Stimulated activated CD8-positive, alpha-beta memory T cell treated with anti-CD3 and anti-CD28 coated beads, Interleukin-12 subunit alpha, Interleukin-12 subunit beta, amount 100 ng/mL, for 4 hours (primary cell): ENCODE results near the gene NKX2-3.

ENCODE experiments used
- DNase-seq: peaks from one replicate; pipeline ENCODE4 v3.0.0-alpha.2; 2020; ENCODE audit warnings: low read depth

Gene NKX2-3

DNA sequence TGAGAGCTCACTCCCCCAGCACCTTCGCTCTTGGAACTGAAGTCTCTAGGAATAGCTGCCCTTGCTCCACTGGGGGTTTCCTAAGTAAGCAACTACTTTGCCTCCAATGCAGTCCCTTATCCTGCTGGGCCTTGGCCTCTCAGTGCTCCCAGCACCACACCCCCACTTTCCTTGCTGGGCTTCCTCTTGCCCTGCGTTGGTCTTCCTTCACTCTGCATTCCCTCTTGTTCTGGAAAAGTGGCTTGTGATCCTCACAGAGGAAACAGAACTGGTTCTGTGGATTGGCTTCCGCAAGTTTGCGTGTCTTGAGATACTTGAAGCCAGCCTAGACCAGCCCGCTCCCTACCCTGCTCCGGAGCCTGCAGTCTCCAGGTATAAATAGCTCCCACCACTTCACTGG lies 6.4 kb downstream of the NKX2-3 start:
- no peak for DNase-seq

DNA sequence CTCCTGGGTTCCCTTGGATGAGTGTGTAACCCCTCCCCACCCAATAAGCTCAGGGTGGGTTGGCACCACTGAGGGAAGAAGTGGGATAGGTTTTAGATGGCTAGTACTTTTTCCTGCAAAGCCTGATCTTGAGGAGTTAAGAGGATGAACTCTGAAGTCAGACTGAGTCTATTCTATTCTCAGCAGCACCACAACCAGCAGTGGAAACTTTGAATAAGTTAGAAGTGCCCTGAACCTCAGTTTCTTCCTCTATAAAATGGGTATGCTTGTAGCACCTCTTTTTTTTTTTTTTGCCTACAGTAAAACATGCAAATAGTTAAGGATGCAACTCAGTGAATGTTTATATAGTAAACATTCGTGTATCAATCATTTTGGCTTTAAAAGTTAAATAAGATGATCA lies 7.1 kb downstream of the NKX2-3 start:
- DNase-seq, result no peak

DNA sequence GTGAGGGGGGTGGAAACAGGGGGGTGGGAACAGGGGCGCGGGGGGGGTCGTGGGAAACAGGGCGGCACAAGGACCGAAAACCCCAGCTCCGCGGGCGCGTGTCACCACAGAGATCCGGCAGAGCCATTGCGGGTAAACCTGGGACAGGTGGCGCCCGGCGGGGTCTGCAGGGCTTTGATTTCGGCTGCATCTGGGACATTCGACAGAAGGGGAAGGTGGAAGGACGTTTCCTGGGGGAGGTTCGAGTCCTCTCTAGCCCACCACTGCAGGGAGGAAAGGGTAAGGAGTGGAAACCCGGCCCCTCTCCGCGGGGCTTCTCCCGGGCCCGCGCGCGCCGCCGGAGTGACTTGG lies 7.5 kb downstream of the NKX2-3 start:
- no peak for DNase-seq

DNA sequence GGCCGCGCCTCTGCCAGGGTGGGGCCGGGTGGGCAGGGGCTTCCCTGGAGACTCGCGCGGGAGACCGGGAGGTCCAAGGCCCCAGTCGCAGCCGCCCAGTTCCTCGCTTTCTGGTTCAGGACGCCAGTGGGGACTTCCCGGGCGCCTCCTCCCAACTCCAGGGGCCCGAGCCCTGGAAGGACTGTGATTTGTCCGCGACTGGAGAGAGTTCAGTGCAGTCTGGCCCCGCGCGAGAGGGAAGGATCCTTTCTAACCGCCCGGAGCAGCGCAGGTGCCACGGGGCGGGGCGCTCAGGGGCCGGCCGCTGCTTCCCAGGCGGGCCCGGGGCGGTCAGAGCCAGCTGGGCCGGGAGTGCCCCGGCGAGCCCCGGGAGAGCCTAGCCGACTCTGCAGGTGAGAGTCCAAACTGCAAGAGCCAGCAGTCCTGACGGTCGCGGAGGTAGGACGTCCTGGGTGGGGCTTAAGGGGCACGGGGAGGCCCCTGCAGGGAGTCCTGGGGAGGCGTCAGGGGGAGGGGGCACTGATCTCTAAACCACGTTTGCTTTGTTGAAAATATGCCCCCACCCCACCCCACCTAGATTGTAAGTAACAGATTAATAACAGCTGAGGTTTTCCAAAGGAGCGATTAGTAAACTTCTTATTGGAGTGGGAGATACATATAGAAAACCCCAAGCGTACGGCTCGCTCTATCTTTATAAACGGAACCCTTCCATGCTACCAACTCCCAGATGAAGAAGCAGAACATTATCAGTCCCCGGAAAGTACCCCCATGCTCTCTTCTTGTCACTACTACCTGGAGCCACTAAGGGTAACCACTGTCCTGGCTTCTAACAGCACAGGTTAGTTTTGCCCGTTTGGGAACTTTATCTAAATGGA lies 8.2 kb downstream of the NKX2-3 start:
- no peak for DNase-seq

DNA sequence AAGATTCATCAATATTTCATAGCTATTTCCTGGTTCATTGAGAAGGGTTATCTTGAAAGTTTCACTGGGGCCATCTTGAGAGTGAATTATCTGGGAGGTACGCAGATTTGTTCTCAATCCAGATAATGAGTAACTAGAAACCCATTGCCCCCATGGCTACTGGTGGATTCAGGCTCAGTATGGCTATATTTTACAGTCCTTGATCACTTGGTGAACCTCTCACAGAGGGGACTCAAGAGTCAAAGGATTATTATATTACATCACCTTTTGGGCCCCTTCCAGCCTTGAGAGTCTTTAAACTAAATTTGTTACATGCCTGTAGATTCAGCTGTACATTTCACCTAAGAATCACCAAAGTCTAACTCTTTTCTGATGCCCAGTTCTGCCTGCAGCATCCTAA lies 11.6 kb downstream of the NKX2-3 start:
- no peak for DNase-seq

DNA sequence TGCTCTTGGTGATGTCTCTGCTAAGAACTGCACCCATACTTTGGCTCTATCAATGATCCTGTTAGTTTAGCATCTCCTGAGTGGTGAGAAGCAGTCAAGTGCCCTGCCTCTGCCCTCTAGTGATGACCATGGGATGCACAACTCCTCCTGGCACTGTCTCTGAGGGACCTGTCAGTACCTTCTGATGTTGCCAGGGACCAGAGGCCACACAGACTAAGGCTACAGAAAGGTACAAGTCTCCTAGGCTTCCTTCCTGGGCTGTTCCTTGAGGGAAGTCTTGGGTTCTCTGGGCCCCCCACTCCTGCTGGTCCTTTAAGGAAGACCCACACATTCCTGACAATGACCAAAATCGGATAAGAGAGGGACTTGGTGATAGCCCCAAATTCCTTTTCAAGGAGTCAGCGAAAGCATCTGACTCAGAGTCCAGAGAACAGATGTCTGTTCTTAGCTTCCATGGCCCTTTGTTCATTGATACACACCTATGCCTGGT lies 15.3 kb downstream of the NKX2-3 start:
- no peak for DNase-seq

DNA sequence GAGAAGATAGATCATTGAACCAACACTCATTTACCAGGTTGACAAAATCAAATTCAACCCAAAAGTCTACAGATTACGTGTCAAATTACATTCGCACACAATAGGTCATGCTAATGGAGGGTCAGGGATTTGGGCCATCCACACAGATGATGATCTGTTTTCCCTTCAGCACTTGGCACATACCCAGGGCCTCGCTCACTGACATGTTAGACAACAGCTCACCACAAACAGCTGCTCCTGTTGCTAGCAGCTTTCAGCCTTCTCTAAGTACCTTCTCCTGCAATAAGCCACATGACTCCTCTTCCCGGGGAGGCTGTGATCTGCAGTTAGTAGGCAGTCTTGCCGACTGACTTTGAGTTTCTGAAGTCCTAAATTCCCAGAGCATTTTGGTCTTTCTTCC lies 18.4 kb downstream of the NKX2-3 start:
- DNase-seq, result no peak

DNA sequence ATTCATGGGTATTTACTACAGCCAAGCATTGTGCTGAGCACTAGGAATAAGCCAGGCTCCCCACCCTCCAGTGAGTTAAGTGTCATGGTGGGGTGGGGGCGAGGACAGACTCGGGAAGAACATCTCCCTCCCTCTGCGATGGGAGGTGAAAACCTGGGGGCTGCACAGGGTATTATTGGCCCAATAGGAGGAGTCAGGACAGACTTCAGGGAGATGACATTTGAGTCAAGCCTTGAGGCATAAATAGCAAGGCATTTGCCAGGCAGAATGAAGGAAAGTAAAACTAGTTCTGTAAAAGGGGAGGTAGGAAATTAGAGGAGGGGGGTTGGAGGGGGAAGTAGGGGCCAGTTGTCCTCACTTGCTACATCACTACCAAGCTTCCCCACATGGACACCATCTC lies 18.9 kb downstream of the NKX2-3 start:
- DNase-seq, result no peak

DNA sequence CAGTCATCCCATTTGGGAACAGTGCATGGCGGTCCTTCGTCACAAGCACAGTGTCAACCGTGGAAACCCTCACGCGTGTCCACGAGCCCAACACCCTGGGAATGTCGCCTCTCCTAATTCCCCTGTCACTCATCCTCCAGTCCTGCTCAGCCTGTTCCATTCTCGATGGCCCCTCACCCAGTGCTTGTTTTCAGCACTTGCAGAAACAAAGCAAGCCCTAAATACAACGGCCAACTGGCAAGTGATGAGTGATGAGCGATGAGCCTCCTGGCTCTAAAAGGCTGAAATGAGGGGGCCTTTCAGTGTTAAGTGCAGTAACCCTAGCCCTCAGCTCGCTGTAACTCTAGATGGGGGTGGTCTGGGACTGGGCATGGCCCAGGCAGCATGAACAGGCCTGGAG lies 22.6 kb downstream of the NKX2-3 start:
- no peak for DNase-seq

DNA sequence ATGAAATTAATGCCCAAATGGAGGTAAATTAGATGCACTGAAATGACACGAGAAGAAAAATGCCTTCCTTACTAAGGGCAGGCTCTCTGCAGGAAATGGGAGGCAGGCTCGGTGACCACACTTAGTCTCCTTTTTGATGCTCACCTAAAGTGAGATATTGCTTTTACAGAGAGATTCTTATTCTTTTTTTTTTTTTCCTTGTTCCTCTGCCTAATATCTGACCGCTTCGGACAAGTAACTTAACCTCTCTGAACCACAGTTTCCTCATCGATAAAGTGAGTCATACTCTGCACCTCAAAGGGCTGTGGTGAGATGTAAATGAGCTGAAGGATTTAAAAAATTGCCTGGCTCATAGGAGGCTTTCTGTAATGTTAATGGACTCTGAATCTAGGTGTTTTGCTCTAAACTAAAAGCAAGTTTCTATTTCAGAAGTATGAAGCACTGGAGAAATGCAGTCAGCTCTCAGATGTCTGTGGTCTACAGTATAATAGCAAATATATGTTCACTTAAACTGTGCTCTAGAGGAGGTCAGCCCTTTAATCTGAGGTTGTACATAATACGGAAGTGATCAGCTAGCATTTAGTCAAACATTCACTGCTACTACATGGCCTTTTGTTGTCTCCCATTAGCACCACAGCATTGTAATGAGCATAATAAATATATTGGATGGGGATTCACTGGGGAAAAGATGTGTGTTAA lies 23.2 kb downstream of the NKX2-3 start:
- DNase-seq, result no peak

DNA sequence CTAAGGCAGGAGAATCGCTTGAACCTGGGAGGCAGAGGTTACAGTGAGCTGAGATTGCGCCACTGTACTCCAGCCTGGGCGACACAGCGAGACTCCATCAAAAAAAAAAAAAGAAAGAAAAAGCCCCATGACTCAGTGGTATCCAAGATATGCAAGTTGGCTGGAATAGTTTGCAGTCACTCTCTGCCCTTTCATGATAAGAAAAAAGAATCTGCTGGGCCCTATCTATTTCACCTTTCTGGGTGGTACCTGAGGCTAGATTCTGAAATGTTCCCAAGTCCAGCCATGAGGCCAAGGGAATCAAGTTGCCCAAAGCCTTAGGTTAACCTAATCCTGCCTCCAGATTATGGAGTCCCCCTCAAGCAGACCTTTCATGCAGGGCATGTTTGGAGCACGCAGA lies 24.3 kb downstream of the NKX2-3 start:
- no peak for DNase-seq

DNA sequence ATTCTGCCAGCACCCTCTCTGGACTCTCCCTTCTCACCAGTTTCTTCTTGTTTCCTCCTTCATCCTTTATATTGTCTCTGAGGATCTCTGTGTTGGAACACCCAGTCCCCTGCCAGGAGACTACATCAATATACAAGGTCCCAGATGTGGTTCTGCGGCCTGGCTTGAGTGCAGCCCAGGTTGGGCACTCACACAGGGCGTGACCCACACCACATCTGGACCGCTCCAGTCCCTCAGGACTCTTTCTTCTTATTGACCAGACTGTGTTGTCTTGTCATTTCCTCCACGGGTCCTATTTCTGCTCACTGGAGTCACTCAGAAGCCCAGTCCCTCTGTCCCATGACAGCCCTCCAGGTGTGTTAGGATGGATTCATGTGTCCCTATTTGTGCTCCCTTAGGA lies 26.0 kb downstream of the NKX2-3 start:
- no peak for DNase-seq

DNA sequence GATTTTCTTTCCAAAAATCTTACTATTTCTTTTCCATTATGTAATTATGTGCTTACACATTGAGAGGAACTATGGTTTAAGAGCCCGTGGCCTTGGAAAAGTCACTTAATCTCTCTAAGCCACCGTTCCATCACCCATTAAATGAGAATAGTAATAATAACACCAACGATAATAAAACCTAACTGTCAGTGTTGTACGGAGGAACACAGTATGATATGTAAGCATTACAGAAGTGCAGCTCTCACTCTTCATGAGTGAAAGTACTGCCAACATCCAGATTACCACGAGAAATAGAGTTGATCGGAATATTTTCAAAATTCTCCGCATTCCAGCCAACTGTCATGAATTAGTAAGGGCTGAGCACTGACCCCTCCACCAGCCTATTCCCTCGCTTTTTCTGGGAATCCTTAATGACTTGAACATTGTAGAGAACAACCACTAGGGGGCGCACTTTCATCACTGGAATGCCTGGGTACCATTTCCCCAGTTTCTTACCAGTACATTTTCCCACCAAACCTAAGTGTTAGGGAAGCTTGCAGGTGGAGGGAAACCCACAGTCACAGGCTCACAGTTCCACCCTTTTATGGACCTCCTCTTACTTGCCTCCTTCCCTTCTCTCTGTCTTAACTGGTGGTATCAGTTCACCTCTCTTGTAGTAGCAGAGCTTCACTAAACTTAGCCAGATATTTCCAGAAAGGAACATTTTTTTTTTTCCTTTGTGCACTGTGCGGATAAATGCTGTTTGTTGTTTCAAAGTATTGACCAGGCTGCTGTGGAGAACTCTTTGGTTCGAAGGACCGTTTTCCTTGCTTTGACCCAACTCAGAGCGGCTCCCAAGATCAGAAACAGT lies 27.8 kb downstream of the NKX2-3 start:
- DNase-seq, result no peak

DNA sequence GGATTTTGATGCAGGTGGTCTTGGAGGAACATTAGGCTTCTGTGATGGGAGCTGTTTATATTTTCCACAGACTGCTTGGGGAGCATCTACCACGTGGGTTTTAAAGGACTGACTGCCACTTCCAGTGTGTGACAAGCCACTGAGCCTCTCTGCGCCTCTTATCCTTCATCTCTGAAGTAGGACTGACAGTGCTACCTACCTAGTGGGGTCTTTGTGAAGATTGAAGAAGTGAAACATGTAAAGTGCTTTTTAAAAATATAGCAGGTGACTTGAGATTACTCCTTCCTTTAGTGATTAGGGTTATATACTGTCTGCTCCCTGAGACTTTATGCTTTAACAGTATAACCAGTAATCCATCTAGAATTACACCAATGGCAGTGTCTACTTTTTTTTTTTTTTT lies 29.9 kb downstream of the NKX2-3 start:
- no peak for DNase-seq

DNA sequence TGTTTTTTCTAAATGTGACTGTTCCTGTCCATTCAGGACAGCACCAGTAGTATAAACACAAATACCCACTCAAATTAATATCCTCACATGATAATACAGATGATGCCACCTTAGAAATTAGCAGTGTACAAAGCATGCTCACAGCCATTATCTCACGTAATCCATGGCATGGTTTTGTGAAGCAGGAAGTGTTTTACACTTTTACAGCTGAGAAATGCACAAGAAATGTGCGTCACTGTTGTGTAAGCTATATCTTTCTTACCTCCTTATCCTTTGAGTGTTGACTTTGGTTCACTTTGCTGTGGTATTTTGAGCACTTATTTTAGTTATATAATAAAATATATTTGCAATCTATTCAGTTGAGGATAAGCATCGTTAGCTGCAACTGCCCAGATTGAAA lies 31.6 kb downstream of the NKX2-3 start:
- no peak for DNase-seq

DNA sequence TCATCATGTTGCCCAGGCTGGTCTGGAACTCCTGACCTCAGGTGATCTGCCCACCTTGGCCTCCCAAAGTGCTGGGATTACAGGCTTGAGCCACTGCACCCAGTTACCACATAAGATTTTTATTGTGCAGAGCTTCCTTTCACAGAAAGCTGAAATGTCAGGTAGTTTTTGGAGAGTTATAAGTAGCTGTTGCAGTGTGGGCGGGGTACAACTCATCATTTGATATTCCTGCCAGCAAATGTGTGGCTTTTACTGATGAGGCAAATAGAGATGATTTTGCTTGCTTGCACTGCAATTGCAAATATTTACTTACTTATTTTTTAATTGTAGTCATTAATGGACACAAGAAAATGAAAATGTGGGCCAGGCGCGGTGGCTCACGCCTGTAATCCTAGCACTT lies 32.4 kb downstream of the NKX2-3 start:
- no peak for DNase-seq

DNA sequence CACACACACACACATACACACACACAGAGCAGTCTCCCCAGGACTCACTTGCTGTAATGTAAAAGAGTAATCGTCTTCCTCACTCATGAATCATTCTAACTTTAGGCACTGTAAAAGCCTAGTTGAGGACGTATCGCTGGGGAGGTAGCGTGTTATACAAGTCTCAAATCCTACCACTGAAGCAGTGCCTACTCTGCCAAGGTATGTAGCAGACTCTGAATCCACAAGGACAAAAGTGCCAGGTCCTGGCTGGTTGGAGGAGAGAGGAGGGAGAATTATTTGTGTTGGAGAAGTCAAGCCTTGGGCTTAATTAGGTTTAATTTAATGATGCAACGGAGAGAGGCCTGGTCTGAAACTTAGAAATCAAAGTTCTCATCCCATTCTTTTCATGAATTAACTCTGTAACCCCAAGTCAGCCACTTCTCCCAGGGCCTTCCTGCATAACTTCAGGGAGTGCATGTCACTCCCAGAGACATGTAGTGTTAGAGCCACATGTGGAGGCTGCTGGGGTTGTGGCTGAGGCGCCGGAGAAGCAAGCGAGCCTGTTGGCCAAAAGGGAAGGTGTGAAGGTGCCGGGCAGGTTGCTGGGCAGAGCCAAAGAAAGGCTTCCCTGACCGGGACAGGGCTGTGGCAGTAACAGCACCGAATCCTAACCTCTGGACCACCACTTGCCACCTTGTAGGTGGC lies 36.7 kb downstream of the NKX2-3 start:
- no peak for DNase-seq

DNA sequence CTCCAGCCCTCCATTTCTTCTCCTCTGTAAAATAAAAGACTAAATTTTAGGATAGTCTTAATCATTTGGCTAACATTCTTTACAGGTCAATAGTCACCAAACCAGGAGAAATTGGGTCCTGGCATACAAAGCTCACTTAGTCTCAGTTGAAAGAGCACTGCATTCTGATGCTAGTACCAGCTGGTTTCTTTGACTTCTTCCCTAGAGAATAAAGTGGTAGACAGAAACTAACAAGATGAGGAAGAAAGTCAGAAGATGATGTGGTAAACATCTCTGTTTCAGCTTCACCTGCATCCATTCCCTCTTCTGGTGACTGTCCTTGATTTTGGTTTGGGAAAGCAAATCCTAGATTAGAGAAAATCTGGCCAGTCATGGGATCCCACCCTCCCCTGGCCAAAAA lies 37.2 kb downstream of the NKX2-3 start:
- no peak for DNase-seq

DNA sequence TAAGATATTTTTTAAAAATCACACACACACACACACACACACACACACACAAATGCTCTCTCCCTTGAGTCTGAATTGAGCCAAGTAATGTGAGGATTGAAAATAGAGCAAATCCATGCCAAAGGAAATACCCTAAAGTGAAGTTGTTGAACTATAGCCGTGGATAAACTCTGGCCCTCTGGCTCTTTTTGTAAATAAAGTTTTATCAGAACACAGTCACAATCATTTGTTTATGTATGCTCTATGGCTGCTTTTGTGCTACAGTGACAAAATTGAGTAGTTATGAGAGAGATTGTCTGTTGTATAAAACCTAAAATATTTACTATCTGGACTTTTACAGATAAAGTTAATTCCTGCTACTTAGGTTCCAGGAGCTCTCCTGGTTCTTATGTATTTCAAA lies 39.1 kb downstream of the NKX2-3 start:
- DNase-seq, result no peak

DNA sequence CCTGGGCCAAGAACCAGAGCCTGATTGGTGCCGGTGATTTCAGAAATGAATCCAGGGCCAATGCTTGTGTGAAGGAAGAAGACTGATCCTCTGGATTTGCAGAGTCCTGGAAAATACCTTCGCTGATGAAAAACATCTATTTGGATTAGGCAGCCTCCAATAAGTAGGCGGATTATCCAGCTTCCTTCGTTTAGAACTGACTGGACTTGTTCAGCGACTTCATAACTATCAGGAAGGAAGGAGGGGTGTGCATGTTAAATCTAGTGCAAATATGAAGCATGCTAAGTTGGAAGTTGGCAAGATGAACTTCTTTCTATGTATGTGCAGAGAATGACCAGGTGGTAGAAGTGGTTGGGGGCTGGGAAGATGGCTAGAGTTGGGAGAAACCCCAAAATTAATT lies 41.0 kb downstream of the NKX2-3 start:
- no peak for DNase-seq

DNA sequence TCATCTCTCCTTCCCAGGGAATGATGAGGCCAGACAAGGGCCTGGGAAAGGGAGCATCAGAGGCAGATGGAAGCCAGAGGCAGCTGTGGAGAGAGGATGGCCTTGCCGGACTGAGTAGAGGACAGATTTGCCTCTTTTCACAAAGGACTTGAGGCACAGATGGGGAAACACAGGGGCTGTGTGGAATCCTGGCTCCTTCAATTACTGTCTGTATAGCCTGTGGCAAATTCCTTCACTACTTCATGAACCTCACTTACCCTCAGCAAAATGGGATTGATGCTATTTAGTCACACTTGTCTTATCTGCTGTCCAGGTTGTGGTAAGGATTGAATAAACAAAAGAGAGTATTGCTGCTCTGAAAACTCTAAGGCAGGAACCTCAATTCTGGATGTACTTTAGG lies 47.2 kb downstream of the NKX2-3 start:
- DNase-seq, result no peak

DNA sequence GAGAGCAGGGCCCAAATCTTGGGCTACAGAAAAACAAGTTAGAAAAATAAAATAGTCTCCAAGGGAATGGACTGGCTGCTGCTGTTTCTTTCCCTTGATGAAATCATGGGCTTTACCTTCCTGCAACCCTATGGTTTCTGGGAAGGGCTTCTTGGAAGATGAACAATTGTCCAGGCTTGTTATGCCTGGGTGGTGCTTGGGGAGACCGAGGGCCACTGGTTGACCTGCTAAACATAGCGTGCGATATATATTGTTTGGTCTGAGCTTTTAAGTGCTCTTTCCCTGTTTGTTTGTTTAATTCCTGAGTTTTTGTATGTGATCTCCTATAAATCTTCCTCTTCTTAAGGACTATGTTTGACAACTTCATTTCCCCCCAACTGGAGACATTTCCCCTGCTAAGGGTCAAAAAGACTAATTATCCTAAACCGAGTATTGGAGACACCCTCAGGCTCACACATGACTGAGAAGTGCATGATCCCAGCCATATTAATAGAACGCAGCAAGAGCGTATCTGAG lies 49.6 kb downstream of the NKX2-3 start:
- no peak for DNase-seq
